HFF-Myc (cell line): ENCODE results near the gene GPS2.

Experiments
- DNase-seq: peaks from one replicate; pipeline ENCODE4 v3.0.0-alpha.2; 2011; ENCODE audit warnings: low read depth; ENCODE audit errors: extremely low read depth
- H3K4me3 ChIP-seq: replicated peaks from 2 replicates; pipeline ENCODE4 v1.5.1; 2011; ENCODE audit warnings: low read depth, mild to moderate bottlenecking, control low read depth, low read length
- CTCF ChIP-seq: IDR thresholded peaks from 2 replicates; pipeline ENCODE4 v1.5.1; 2012; ENCODE audit warnings: mild to moderate bottlenecking, low read depth, low read length, control low read depth; ENCODE audit errors: missing control alignments

Gene GPS2

GRCh38 chr17:7329374-7329996 is 14.3 kb upstream of the GPS2 start:
- peak; percentile 7 for TF ChIP-seq CTCF
- peak; percentile 98 for DNase-seq
- H3K4me3 ChIP-seq: peak overlapping the region; percentile 89

- H3K4me3 ChIP-seq: peak within 1 kb of the TSS; percentile 89
- no peak for DNase-seq
- peak; percentile 1 for TF ChIP-seq CTCF
These were observed 13.7 kb upstream of the GPS2 start, which contains the start of gene NEURL4 for GRCh38 chr17:7328840-7329373. TSS of gene NEURL4 (minus strand) at chr17:7329335. CDS start at chr17:7329312, 23 bp downstream.

- no peak for DNase-seq
- peak overlapping the region; percentile 89 for H3K4me3 ChIP-seq
- no peak for TF ChIP-seq CTCF
These were observed 12.8 kb upstream of the GPS2 start for GRCh38 chr17:7328009-7328408.

GRCh38 chr17:7327501-7327900 is 12.3 kb upstream of the GPS2 start:
- H3K4me3 ChIP-seq: no peak overlapping the region
- DNase-seq: no peak
- TF ChIP-seq CTCF: no peak

GRCh38 chr17:7327056-7327455 is 11.9 kb upstream of the GPS2 start:
- no peak for DNase-seq
- TF ChIP-seq CTCF: no peak

GRCh38 chr17:7326186-7326585 is 11.0 kb upstream of the GPS2 start:
- no peak overlapping the region for H3K4me3 ChIP-seq
- no peak for DNase-seq
- no peak for TF ChIP-seq CTCF

More at GRCh38 chr17:7327056-7327455, 11.9 kb upstream of the GPS2 start:
- H3K4me3 ChIP-seq: no peak overlapping the region
